Measurements from ENCODE around the gene SLC44A3. TPM values are rescaled to one million over a fixed set of nuclear protein-coding genes. Genes with fewer than 3 reads are reported as not detected.

The SLC44A3 gene
- total RNA-seq, 6 experiments from 2014 or later, result 1.9 to 8.7 (median 7.4) TPM

DNA sequence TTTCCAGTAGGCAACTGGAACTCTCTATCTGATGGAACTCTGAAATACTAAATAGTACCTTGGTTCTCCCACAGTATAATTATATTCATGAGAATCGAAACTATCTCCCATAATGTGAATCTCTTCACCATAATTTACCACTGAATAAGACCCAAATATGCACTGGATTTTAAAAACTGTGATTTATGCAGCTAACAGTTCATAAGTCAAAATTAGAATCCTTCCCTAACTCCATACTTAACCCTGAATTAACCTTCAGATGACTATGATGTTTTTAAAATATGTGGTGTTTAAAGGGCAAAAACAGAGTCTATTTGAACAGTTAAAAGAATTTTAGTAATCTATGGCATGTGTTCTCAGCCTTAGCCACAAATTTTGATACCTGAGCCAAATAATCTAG lies 22.9 kb upstream of the SLC44A3 start:
- Histone ChIP-seq H3K36me3 (no peaks in the 10 kb centered on the region), H3K4me3 (no peak overlapping the region), H3K4me1 (no peaks in the 10 kb centered on the region), H3K27me3 (no peaks in the 10 kb centered on the region), H3K27ac (no peak overlapping the region), H3K9me3 (no peaks in the 10 kb centered on the region)
- intact Hi-C loops (cut with DNase I), result no loop called here
- WGBS (ENCODE audit: insufficient coverage, low coverage, low lambda C conversion rate, missing lambda C conversion rate), result 86% methylated on average over 1 of the region's 1 CpG
- ATAC-seq, result no peak
- TF ChIP-seq, protein P1, sequence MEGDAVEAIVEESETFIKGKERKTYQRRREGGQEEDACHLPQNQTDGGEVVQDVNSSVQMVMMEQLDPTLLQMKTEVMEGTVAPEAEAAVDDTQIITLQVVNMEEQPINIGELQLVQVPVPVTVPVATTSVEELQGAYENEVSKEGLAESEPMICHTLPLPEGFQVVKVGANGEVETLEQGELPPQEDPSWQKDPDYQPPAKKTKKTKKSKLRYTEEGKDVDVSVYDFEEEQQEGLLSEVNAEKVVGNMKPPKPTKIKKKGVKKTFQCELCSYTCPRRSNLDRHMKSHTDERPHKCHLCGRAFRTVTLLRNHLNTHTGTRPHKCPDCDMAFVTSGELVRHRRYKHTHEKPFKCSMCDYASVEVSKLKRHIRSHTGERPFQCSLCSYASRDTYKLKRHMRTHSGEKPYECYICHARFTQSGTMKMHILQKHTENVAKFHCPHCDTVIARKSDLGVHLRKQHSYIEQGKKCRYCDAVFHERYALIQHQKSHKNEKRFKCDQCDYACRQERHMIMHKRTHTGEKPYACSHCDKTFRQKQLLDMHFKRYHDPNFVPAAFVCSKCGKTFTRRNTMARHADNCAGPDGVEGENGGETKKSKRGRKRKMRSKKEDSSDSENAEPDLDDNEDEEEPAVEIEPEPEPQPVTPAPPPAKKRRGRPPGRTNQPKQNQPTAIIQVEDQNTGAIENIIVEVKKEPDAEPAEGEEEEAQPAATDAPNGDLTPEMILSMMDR (IDR thresholded peaks at IDR 0.05), result no peak
- TF ChIP-seq POLR2A (IDR thresholded peaks at IDR 0.05), result no peak
- DNase-seq, result no peak

DNA sequence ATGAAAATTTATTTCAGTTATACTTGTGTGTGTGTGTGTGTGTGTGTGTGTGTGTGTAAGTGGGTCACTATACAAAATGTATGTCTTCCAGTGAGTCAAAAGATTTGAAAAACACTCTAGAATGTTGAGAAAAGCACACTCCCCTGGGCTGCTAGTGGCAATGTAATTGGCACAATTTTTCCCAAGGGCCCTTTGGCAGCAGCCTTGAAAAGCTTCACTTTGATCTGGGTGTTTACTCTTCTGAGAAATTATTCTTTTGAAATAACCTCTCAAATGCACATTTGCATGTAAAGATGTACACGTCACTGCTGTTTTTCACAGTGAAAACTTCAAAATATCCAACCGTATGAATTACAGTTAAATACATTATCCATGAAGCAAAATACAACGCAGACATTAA lies 22.1 kb upstream of the SLC44A3 start:
- Histone ChIP-seq H3K27me3 (no peaks in the 10 kb centered on the region), H3K9me3 (no peaks in the 10 kb centered on the region), H3K27ac (no peak overlapping the region), H3K4me1 (no peaks in the 10 kb centered on the region), H3K36me3 (no peaks in the 10 kb centered on the region), H3K4me3 (no peak overlapping the region)
- ATAC-seq (no peak), DNase-seq (no peak)
- TF ChIP-seq, protein P1 (IDR thresholded peaks at IDR 0.05), result no peak
- 75% methylated on average over 3 of the region's 3 CpGs for WGBS (ENCODE audit: insufficient coverage, low coverage, low lambda C conversion rate, missing lambda C conversion rate)
- intact Hi-C loops (cut with DNase I), result no loop called here

DNA sequence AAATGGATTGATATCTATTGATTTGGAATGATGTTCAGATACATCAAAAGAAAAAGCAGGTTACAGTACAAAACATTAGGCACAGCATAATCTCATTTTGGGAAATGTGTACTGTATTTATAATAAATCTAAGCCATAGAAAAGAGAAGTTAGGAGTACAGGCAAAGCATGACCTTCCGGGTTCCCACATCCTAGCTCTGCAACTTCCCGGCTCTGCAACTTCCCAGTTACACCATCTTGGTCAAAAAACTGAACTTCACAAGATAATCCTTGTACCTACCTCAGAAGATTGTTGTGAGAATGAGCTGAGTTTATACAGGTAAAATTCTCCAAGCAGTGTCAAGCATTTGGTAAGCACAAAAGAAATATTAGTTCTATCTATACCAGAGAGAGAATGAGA lies 21.7 kb upstream of the SLC44A3 start:
- Histone ChIP-seq H3K27ac (no peak overlapping the region), H3K36me3 (no peaks in the 10 kb centered on the region), H3K4me1 (no peaks in the 10 kb centered on the region), H3K4me3 (no peak overlapping the region), H3K27me3 (no peaks in the 10 kb centered on the region), H3K9me3 (no peaks in the 10 kb centered on the region)
- WGBS (ENCODE audit: insufficient coverage, low coverage, low lambda C conversion rate, missing lambda C conversion rate), result 79% methylated on average over 2 of the region's 2 CpGs
- peak in 3 of 4 donors; percentile 10 to 37 (median 11) for ATAC-seq
- TF ChIP-seq POLR2A (IDR thresholded peaks at IDR 0.05), result no peak
- TF ChIP-seq, protein P1 (IDR thresholded peaks at IDR 0.05), result no peak
- intact Hi-C loops (cut with DNase I), result no loop called here
- no peak for DNase-seq

DNA sequence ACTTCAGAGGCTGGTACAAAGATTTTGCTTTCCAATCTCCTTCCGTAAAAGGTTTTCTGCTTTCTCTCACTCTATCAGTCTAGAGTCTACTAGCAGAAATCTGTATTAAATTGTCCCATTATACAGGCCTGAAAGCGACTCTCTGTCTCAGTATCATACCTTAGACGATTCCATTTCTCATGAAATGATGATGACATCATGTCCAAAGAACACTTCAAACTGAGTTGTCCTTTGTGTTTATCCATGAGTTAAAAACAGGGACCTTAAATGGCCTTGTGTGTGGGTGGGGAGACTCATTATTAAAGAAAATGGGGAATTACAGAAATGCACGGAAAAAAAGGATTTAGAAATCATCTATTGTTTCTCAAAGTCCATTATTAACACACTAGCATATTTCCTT lies 21.0 kb upstream of the SLC44A3 start:
- Histone ChIP-seq H3K36me3 (no peaks in the 10 kb centered on the region), H3K27ac (no peak overlapping the region), H3K9me3 (no peaks in the 10 kb centered on the region), H3K27me3 (no peaks in the 10 kb centered on the region), H3K4me3 (no peak overlapping the region), H3K4me1 (no peaks in the 10 kb centered on the region)
- TF ChIP-seq, protein P1 (IDR thresholded peaks at IDR 0.05), result no peak
- intact Hi-C loops (cut with DNase I), result no loop called here
- DNase-seq, result no peak
- WGBS (ENCODE audit: insufficient coverage, low coverage, low lambda C conversion rate, missing lambda C conversion rate), result 45% methylated on average over 4 of the region's 4 CpGs
- ATAC-seq, result no peak
